PC-3 (cell line): Measurements from ENCODE around the gene DPYSL3. TPM values are rescaled to one million over a fixed set of nuclear protein-coding genes. Genes with fewer than 3 reads are reported as not detected.

Source experiments
- ATAC-seq: fragments of 200-7000 bp; cut with Tn5 transposase; 2 replicates; pipeline ENCODE4 v1.9.1; 2020; ENCODE audit warnings: mild to moderate bottlenecking, moderate library complexity
- BruUV-seq: library from RNA; stranded (reverse); fragments of 400-500 nt; replicated peaks from 2 replicates; lab custom pipeline; 2021; lab: Mats Ljungman, UMichigan
- CTCF ChIA-PET: fragments of 300-600 bp; sonication (Branson Sonifier 250); formaldehyde crosslinking; loops from one replicate; lab custom pipeline; 2022; ENCODE audit warnings: antibody characterized with exemption; lab: Charles Lee
- POLR2A ChIA-PET: fragments of 300-600 bp; sonication (Branson Sonifier 250); formaldehyde crosslinking; loops from one replicate; lab custom pipeline; 2022; ENCODE audit warnings: antibody characterized with exemption; ENCODE audit not compliant: unreplicated experiment; lab: Charles Lee
- DNase-seq: peaks from one replicate; pipeline ENCODE4 v3.0.0-alpha.2; 2015
- H2AFZ ChIP-seq: fragments of 300-600 bp; sonication (generic); 2 replicates; pipeline ENCODE4 v1.6.0; 2016; ENCODE audit warnings: antibody characterized with exemption, low read length
- H3F3A ChIP-seq: fragments of 300-600 bp; sonication (generic); one replicate; pipeline ENCODE4 v1.6.0; 2017; ENCODE audit warnings: antibody characterized with exemption, low read length, control low read depth, mild to moderate bottlenecking; ENCODE audit not compliant: unreplicated experiment
- H3K27ac ChIP-seq: fragments of 300-600 bp; sonication (generic); 2 replicates; pipeline ENCODE4 v1.5.1; 2016; ENCODE audit warnings: mild to moderate bottlenecking, low read length
- H3K27me3 ChIP-seq: fragments of 300-600 bp; sonication (generic); 2 replicates; pipeline ENCODE4 v1.6.1; 2016; ENCODE audit warnings: low read length, mixed read lengths
- H3K36me3 ChIP-seq: fragments of 300-600 bp; sonication (generic); 2 replicates; pipeline ENCODE4 v1.6.1; 2016; ENCODE audit warnings: low read depth, mixed run types, low read length, mixed read lengths
- H3K4me1 ChIP-seq: fragments of 300-600 bp; sonication (generic); 2 replicates; pipeline ENCODE4 v1.5.1; 2016; ENCODE audit warnings: low read length; ENCODE audit not compliant: insufficient read depth
- H3K4me2 ChIP-seq: fragments of 300-600 bp; sonication (generic); 2 replicates; pipeline ENCODE4 v1.6.0; 2016; ENCODE audit warnings: low read length
- H3K4me3 ChIP-seq: fragments of 300-600 bp; sonication (generic); 2 replicates; pipeline ENCODE4 v1.5.1; 2016; ENCODE audit warnings: mild to moderate bottlenecking, low read length, mixed read lengths
- H3K79me2 ChIP-seq: fragments of 300-600 bp; sonication (generic); 2 replicates; pipeline ENCODE4 v1.6.1; 2017; ENCODE audit warnings: low read length, mixed read lengths
- H3K9ac ChIP-seq: fragments of 300-600 bp; sonication (generic); 2 replicates; pipeline ENCODE4 v1.6.0; 2016; ENCODE audit warnings: mild to moderate bottlenecking, low read length
- H3K9me2 ChIP-seq: fragments of 300-600 bp; sonication (generic); replicated peaks from 2 replicates; pipeline ENCODE4 v1.6.1; 2016; ENCODE audit warnings: mixed run types, low read length, mixed read lengths
- H3K9me3 ChIP-seq: fragments of 300-600 bp; sonication (generic); 2 replicates; pipeline ENCODE4 v1.6.1; 2016; ENCODE audit warnings: low read length, mixed read lengths
- H4K20me1 ChIP-seq: fragments of 300-600 bp; sonication (generic); 2 replicates; pipeline ENCODE4 v1.6.1; 2016; ENCODE audit warnings: low read length, mixed read lengths
- CTCF ChIP-seq: fragments of 300-600 bp; sonication (generic); conservative IDR thresholded peaks from 2 replicates; pipeline ENCODE4 v1.5.1; 2017; ENCODE audit warnings: antibody characterized with exemption, low read depth, mild to moderate bottlenecking, low read length
- EZH2 ChIP-seq: fragments of 300-600 bp; sonication (generic); IDR thresholded peaks from one replicate; pipeline ENCODE4 v1.6.1; 2017; ENCODE audit warnings: antibody characterized with exemption, mild to moderate bottlenecking, low read length; ENCODE audit not compliant: unreplicated experiment
- EZH2phosphoT487 ChIP-seq: fragments of 300-600 bp; sonication (generic); IDR thresholded peaks from 2 replicates; pipeline ENCODE4 v1.6.1; 2018; ENCODE audit warnings: mild to moderate bottlenecking, antibody characterized with exemption, low read length, borderline replicate concordance
- intact Hi-C: fragments of 100-400 bp; cut with micrococcal nuclease; formaldehyde crosslinking; loops from 2 replicates; pipeline ENCODE4 v1.9.0; 2023
- total RNA-seq: library from RNA; depleted of rRNA; stranded (reverse); fragments of >200 nt; gene quantifications from 2 replicates; pipeline ENCODE4 v1.2.3, GENCODE V29; 2014

The DPYSL3 gene
- total RNA-seq, 1 experiment from 2014 or later, result 20.6 TPM

- POLR2A ChIA-PET, result interaction anchor here (0.7 kb wide), 1 partner anchor 8 kb away, joined by 7 read pairs; no protein-coding TSS in a partner anchor
- H4K20me1 ChIP-seq, result no peaks in the 10 kb centered on the region
- peaks cover 27% of the 10 kb centered on the region for H3K4me1 ChIP-seq
- H3K27me3 ChIP-seq, result no peaks in the 10 kb centered on the region
- ATAC-seq, result peak; percentile 74
- H3K36me3 ChIP-seq, result no peaks in the 10 kb centered on the region
- no peaks in the 10 kb centered on the region for H3K9me3 ChIP-seq
- intact Hi-C loops, result loop anchor here (2.0 kb wide), 1 partner anchor 22 kb away; no protein-coding TSS in a partner anchor
- peak overlapping the region; percentile 75 for H3K4me2 ChIP-seq
- DNase-seq, result peak; percentile 78
- no peak overlapping the region for H2AFZ ChIP-seq
- no peaks in the 10 kb centered on the region for H3K9me2 ChIP-seq
- H3K27ac ChIP-seq, result peak overlapping the region; percentile 71
- no peaks in the 10 kb centered on the region for H3K79me2 ChIP-seq
- no TSS peak for BruUV-seq
- peak overlapping the region; percentile 41 for H3K4me3 ChIP-seq
- no peak for TF ChIP-seq EZH2phosphoT487
- H3F3A ChIP-seq, result no peaks in the 10 kb centered on the region
- CTCF ChIA-PET, result no interaction called here
- H3K9ac ChIP-seq, result no peak overlapping the region
These were observed 20.9 kb upstream of the DPYSL3 start for GRCh38 chr5:147530530-147531389.

DNA sequence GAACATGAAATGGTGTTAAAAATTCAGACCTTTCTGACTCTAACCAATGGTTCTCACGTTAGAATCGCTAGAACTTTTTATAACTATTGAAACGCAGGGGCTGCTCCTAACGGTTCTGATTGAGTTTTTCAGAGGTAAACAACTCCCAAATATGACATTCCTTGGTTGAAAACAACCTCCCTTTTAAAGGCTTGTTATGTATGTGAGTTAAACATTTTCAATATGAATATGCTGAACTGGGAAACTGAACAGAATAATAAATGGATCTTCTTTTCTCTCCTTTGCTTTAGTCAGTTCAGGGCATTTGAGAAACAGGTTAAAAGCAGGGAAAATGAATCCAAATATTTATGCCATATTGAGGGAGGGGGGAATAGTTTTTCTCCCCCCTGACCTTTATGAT lies 13.2 kb upstream of the DPYSL3 start:
- DNase-seq (no peak), ATAC-seq (no peak)
- no peaks in the 10 kb centered on the region for H3F3A ChIP-seq
- H3K4me3 ChIP-seq, result no peak overlapping the region
- ChIA-PET POLR2A (no interaction called here), CTCF (no interaction called here)
- H3K36me3 ChIP-seq, result no peaks in the 10 kb centered on the region
- H3K9ac ChIP-seq, result no peak overlapping the region; the same call in 1 of the 2 replicates
- no peaks in the 10 kb centered on the region for H3K79me2 ChIP-seq
- intact Hi-C loops, result no loop called here
- no peak for TF ChIP-seq EZH2phosphoT487
- H2AFZ ChIP-seq, result no peak overlapping the region
- no peak overlapping the region for H3K4me2 ChIP-seq
- peaks cover 4% of the 10 kb centered on the region; the same call in 1 of the 2 replicates for H3K4me1 ChIP-seq
- BruUV-seq, result no TSS peak
- no peaks in the 10 kb centered on the region for H3K9me2 ChIP-seq
- H3K9me3 ChIP-seq, result no peaks in the 10 kb centered on the region
- H4K20me1 ChIP-seq, result no peaks in the 10 kb centered on the region
- no peaks in the 10 kb centered on the region for H3K27me3 ChIP-seq
- H3K27ac ChIP-seq, result 0 out of 2 replicates have a peak overlapping the region, but pooled peaks have one; percentile 9

DNA sequence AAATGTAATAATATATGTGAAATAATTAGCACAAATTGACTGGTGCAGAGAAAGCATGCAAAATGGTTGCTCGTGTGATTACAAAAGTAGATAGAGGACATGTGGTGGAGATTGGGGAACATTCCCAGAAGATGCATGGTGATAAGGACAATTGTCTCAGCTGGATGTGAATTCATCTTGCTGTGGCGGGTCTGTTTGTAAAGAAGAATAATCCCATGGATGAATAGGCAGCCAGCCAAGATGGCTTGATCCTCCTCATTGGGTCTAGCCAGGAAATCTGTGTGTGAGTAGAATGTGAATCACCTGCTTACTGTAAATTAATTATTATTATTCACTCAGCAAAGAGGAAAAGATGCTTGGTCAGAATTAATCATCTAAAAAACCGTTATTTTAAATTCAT lies 12.6 kb upstream of the DPYSL3 start:
- H4K20me1 ChIP-seq, result no peaks in the 10 kb centered on the region
- no peaks in the 10 kb centered on the region for H3K9me2 ChIP-seq
- ATAC-seq (peak; percentile 66), DNase-seq (peak; percentile 53)
- H3K36me3 ChIP-seq, result no peaks in the 10 kb centered on the region
- H3K9ac ChIP-seq, result no peak overlapping the region
- no peak for TF ChIP-seq EZH2
- no peak for TF ChIP-seq CTCF
- TF ChIP-seq EZH2phosphoT487, result no peak
- H2AFZ ChIP-seq, result no peak overlapping the region
- H3K4me2 ChIP-seq, result no peak overlapping the region
- peaks cover 4% of the 10 kb centered on the region; the same call in 1 of the 2 replicates for H3K4me1 ChIP-seq
- no peaks in the 10 kb centered on the region for H3K27me3 ChIP-seq
- POLR2A ChIA-PET, result no interaction called here
- no TSS peak for BruUV-seq
- CTCF ChIA-PET, result no interaction called here
- no peaks in the 10 kb centered on the region for H3K9me3 ChIP-seq
- no peak overlapping the region for H3K4me3 ChIP-seq
- H3F3A ChIP-seq, result no peaks in the 10 kb centered on the region
- intact Hi-C loops, result no loop called here
- no peaks in the 10 kb centered on the region for H3K79me2 ChIP-seq
- peak overlapping the region; percentile 18; the same call in 1 of the 2 replicates for H3K27ac ChIP-seq
